MM.1S (cell line): Measurements from ENCODE around the gene LANCL3.

Experiments
- DNase-seq: peaks from one replicate; pipeline ENCODE4 v3.0.0-alpha.2; 2015
- H2AFZ ChIP-seq: fragments of 300-600 bp; sonication (generic); 2 replicates; pipeline ENCODE4 v1.6.0; 2016; ENCODE audit warnings: antibody characterized with exemption, low read length
- H3F3A ChIP-seq: fragments of 300-600 bp; sonication (generic); 2 replicates; pipeline ENCODE4 v1.6.1; 2016; ENCODE audit warnings: mild to moderate bottlenecking, antibody characterized with exemption, low read length, moderate library complexity, mixed read lengths; ENCODE audit not compliant: insufficient read depth
- H3K27ac ChIP-seq: fragments of 300-600 bp; sonication (generic); 2 replicates; pipeline ENCODE4 v1.5.1; 2016; ENCODE audit warnings: mild to moderate bottlenecking, low read length
- H3K27me3 ChIP-seq: fragments of 300-600 bp; sonication (generic); replicated peaks from 2 replicates; pipeline ENCODE4 v1.6.0; 2016; ENCODE audit warnings: low read length; ENCODE audit not compliant: insufficient read depth
- H3K36me3 ChIP-seq: fragments of 300-600 bp; sonication (generic); replicated peaks from 2 replicates; pipeline ENCODE4 v1.6.1; 2016; ENCODE audit warnings: mild to moderate bottlenecking, low read length, mixed read lengths; ENCODE audit not compliant: insufficient read depth
- H3K4me1 ChIP-seq: fragments of 300-600 bp; sonication (generic); 2 replicates; pipeline ENCODE4 v1.6.1; 2016; ENCODE audit warnings: low read length, mixed read lengths
- H3K4me2 ChIP-seq: fragments of 300-600 bp; sonication (generic); 2 replicates; pipeline ENCODE4 v1.6.0; 2016; ENCODE audit warnings: low read depth, low read length
- H3K4me3 ChIP-seq: fragments of 300-600 bp; sonication (generic); 2 replicates; pipeline ENCODE4 v1.5.1; 2016; ENCODE audit warnings: low read length, mixed read lengths
- H3K79me2 ChIP-seq: fragments of 300-600 bp; sonication (generic); 2 replicates; pipeline ENCODE4 v1.6.1; 2016; ENCODE audit warnings: mixed run types, low read length, mixed read lengths
- H3K9ac ChIP-seq: fragments of 300-600 bp; sonication (generic); 2 replicates; pipeline ENCODE4 v1.6.1; 2016; ENCODE audit warnings: low read length, mixed read lengths
- H3K9me2 ChIP-seq: fragments of 300-600 bp; sonication (generic); replicated peaks from 2 replicates; pipeline ENCODE4 v1.6.1; 2016; ENCODE audit warnings: mild to moderate bottlenecking, low read length, mixed read lengths; ENCODE audit not compliant: insufficient read depth
- H3K9me3 ChIP-seq: fragments of 300-600 bp; sonication (generic); replicated peaks from 2 replicates; pipeline ENCODE4 v1.6.1; 2016; ENCODE audit warnings: mild to moderate bottlenecking, low read length, mixed read lengths; ENCODE audit not compliant: insufficient read depth
- H4K20me1 ChIP-seq: fragments of 300-600 bp; sonication (generic); 2 replicates; pipeline ENCODE4 v1.6.1; 2016; ENCODE audit warnings: mild to moderate bottlenecking, low read length, moderate library complexity, mixed read lengths; ENCODE audit not compliant: insufficient read depth
- EZH2 ChIP-seq: fragments of 300-600 bp; sonication (generic); optimal IDR thresholded peaks from 2 replicates; pipeline ENCODE3; 2017; ENCODE audit warnings: low read depth, mild to moderate bottlenecking, antibody characterized with exemption, low read length, mixed read lengths
- EZH2phosphoT487 ChIP-seq: fragments of 300-600 bp; sonication (generic); IDR thresholded peaks from 2 replicates; pipeline ENCODE4 v1.6.1; 2018; ENCODE audit warnings: antibody characterized with exemption, low read length
- TF ChIP-seq, protein P1 (sequence below): fragments of 300-600 bp; sonication (generic); IDR thresholded peaks from 2 replicates; pipeline ENCODE4 v1.5.1; 2016; ENCODE audit warnings: antibody characterized with exemption, low read length, mixed read lengths

Gene LANCL3

GRCh38 chrX:37666516-37666915 lies 95.1 kb downstream of the LANCL3 start:
- Histone ChIP-seq H3K9ac (no peak overlapping the region), H3K4me3 (no peak overlapping the region), H3K79me2 (no peaks in the 10 kb centered on the region), H3K27ac (no peak overlapping the region), H3F3A (no peaks in the 10 kb centered on the region), H3K4me2 (no peak overlapping the region), H2AFZ (no peak overlapping the region), H3K27me3 (no peaks in the 10 kb centered on the region), H3K9me2 (no peaks in the 10 kb centered on the region), H4K20me1 (no peaks in the 10 kb centered on the region), H3K36me3 (no peaks in the 10 kb centered on the region), H3K9me3 (no peaks in the 10 kb centered on the region), H3K4me1 (no peaks in the 10 kb centered on the region)
- no peak for DNase-seq
- TF ChIP-seq EZH2 (no peak), EZH2phosphoT487 (no peak)
- TF ChIP-seq, protein P1, sequence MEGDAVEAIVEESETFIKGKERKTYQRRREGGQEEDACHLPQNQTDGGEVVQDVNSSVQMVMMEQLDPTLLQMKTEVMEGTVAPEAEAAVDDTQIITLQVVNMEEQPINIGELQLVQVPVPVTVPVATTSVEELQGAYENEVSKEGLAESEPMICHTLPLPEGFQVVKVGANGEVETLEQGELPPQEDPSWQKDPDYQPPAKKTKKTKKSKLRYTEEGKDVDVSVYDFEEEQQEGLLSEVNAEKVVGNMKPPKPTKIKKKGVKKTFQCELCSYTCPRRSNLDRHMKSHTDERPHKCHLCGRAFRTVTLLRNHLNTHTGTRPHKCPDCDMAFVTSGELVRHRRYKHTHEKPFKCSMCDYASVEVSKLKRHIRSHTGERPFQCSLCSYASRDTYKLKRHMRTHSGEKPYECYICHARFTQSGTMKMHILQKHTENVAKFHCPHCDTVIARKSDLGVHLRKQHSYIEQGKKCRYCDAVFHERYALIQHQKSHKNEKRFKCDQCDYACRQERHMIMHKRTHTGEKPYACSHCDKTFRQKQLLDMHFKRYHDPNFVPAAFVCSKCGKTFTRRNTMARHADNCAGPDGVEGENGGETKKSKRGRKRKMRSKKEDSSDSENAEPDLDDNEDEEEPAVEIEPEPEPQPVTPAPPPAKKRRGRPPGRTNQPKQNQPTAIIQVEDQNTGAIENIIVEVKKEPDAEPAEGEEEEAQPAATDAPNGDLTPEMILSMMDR: no peak

GRCh38 chrX:37667141-37667540 lies 95.7 kb downstream of the LANCL3 start:
- H3K4me1 ChIP-seq: no peaks in the 10 kb centered on the region
- no peaks in the 10 kb centered on the region for H3F3A ChIP-seq
- H3K9me3 ChIP-seq: no peaks in the 10 kb centered on the region
- H3K4me3 ChIP-seq: no peak overlapping the region
- H3K9me2 ChIP-seq: no peaks in the 10 kb centered on the region
- no peak overlapping the region for H3K27ac ChIP-seq
- H3K27me3 ChIP-seq: no peaks in the 10 kb centered on the region
- H3K4me2 ChIP-seq: no peak overlapping the region
- no peak overlapping the region for H2AFZ ChIP-seq
- no peak overlapping the region for H3K9ac ChIP-seq
- TF ChIP-seq, protein P1: no peak
- TF ChIP-seq EZH2: no peak
- TF ChIP-seq EZH2phosphoT487: no peak
- H3K36me3 ChIP-seq: no peaks in the 10 kb centered on the region
- no peak for DNase-seq
- no peaks in the 10 kb centered on the region for H4K20me1 ChIP-seq
- H3K79me2 ChIP-seq: no peaks in the 10 kb centered on the region

- Histone ChIP-seq H3K27me3 (no peaks in the 10 kb centered on the region), H3K36me3 (no peaks in the 10 kb centered on the region), H3K4me2 (no peak overlapping the region), H3F3A (peaks cover 5% of the 10 kb centered on the region; the same call in 1 of the 2 replicates), H3K9me2 (no peaks in the 10 kb centered on the region), H4K20me1 (no peaks in the 10 kb centered on the region), H3K79me2 (no peaks in the 10 kb centered on the region), H3K4me1 (peaks cover 6% of the 10 kb centered on the region), H2AFZ (no peak overlapping the region), H3K27ac (no peak overlapping the region), H3K9ac (no peak overlapping the region), H3K4me3 (no peak overlapping the region), H3K9me3 (no peaks in the 10 kb centered on the region)
- no peak for DNase-seq
- TF ChIP-seq EZH2 (no peak), EZH2phosphoT487 (no peak)
- TF ChIP-seq, protein P1: no peak
Observed at GRCh38 chrX:37672563-37672962, 101.1 kb downstream of the LANCL3 start.
